Thyroid gland (tissue), 4 donors: ENCODE data around the gene CREBL2.
"Not testable (repeated sequence)": the region's sequence is repeated elsewhere in the genome, so short reads cannot be mapped to it uniquely, and the experiment has no call there.

Experiments
- POLR2A ChIP-seq, 2 donors: fragments of 450-650 bp; IDR thresholded peaks; one replicate each; pipeline ENCODE4 v1.6.1; 2017; ENCODE audit warnings: antibody characterized with exemption in 2 of 2, mild to moderate bottlenecking in 2 of 2, moderate library complexity in 1 of 2
- TF ChIP-seq, protein P1 (sequence below), 6 experiments: fragments of 200-600 bp in 3 of 6; fragments of 450-650 bp in 3 of 6; sonication (generic) in 3 of 6; IDR thresholded peaks; one replicate each; pipeline ENCODE4 v1.5.1; 2016 to 2019; ENCODE audit warnings: antibody characterized with exemption in 6 of 6, mild to moderate bottlenecking in 2 of 6, inconsistent platforms in 1 of 6, moderate library complexity in 1 of 6

DNA sequence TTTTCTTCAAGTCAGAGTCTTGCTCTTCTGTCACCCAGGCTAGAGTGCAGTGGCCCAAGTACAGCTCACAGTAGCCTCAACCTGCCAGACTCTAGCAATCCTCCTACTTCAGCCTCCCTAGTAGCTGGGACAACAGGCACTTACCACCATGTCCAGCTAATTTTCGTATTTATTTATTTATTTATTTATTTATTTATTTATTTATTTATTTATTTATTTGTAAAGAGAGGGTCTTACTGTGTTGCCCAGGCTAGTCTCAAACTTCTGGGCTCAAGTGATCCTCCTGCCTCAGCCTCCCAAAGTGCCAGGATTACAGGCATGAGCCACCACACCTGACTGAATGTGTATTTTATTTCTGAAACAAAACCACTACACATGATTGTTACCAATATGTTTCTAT, 31.0 kb upstream of the CREBL2 start:
- TF ChIP-seq, protein P1, sequence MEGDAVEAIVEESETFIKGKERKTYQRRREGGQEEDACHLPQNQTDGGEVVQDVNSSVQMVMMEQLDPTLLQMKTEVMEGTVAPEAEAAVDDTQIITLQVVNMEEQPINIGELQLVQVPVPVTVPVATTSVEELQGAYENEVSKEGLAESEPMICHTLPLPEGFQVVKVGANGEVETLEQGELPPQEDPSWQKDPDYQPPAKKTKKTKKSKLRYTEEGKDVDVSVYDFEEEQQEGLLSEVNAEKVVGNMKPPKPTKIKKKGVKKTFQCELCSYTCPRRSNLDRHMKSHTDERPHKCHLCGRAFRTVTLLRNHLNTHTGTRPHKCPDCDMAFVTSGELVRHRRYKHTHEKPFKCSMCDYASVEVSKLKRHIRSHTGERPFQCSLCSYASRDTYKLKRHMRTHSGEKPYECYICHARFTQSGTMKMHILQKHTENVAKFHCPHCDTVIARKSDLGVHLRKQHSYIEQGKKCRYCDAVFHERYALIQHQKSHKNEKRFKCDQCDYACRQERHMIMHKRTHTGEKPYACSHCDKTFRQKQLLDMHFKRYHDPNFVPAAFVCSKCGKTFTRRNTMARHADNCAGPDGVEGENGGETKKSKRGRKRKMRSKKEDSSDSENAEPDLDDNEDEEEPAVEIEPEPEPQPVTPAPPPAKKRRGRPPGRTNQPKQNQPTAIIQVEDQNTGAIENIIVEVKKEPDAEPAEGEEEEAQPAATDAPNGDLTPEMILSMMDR (IDR thresholded peaks at IDR 0.05), result not testable (repeated sequence)
- TF ChIP-seq POLR2A (IDR thresholded peaks at IDR 0.05), result not testable (repeated sequence)
